ENCODE measurements around the gene FRMD8.

Gene FRMD8

DNA sequence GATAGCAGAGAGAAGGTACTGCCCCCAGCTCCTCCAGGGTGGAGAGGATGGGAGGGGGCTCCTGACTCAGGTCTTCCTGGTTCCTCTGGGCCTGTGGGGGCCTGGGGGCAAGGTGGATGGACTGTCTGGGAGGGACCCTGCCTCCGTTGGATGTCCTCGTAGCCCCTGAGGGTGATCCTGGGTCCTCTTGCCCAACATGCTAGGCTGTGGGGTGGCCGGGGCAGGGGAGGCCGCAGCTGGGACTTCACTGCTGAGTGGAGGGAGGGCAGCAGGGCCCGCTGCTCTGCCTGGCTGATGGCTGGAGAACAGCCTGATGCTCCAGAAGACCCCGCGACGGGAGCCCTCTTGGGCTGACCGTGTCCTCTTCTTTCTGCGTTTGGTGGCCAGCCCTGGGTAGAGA lies 13.4 kb downstream of the FRMD8 start:
- TF ChIP-seq, protein P1, sequence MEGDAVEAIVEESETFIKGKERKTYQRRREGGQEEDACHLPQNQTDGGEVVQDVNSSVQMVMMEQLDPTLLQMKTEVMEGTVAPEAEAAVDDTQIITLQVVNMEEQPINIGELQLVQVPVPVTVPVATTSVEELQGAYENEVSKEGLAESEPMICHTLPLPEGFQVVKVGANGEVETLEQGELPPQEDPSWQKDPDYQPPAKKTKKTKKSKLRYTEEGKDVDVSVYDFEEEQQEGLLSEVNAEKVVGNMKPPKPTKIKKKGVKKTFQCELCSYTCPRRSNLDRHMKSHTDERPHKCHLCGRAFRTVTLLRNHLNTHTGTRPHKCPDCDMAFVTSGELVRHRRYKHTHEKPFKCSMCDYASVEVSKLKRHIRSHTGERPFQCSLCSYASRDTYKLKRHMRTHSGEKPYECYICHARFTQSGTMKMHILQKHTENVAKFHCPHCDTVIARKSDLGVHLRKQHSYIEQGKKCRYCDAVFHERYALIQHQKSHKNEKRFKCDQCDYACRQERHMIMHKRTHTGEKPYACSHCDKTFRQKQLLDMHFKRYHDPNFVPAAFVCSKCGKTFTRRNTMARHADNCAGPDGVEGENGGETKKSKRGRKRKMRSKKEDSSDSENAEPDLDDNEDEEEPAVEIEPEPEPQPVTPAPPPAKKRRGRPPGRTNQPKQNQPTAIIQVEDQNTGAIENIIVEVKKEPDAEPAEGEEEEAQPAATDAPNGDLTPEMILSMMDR (IDR thresholded peaks at IDR 0.05; ENCODE audit: low read depth, low read length), result no peak
- no peak overlapping the region for H3K4me3 ChIP-seq (ENCODE audit: low read depth, low read length)

DNA sequence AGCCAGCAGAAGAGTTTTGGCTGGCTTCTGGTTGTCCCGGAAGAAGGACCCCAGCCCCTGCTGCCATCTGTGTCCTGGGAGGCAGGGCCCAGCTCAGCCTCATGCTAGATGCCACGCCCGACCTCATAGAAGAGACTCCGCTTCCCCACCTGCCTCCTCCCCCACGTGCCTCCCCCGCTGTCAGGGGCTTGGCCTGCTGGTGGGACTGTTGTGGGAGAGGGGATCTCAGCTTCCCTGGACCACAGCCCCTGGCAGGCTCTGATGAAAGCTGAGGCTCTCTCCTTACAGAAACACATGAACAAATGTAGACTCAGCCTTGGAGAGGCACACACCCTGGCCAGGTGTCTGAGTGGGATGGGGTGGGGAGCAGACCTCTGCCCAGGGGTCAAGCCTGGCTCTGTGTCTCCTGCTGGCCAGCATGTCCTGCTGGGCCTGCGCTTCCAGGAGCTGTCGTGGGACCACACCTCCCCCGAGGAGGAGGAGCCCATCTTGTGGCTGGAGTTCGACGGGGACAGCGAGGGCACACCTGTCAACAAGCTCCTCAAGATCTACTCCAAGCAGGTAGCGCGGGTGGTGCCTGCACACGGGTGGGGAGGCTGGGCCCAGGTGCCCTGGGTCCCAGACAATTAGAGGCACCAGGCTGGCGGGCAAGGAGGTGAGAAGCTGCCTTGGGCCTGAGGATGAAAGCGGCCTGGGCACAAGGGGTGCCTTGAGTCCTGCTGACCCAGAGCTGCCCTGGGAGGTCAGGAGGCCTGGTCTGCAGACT lies 14.1 kb downstream of the FRMD8 start:
- H3K4me3 ChIP-seq (ENCODE audit: low read depth, low read length), result no peak overlapping the region

DNA sequence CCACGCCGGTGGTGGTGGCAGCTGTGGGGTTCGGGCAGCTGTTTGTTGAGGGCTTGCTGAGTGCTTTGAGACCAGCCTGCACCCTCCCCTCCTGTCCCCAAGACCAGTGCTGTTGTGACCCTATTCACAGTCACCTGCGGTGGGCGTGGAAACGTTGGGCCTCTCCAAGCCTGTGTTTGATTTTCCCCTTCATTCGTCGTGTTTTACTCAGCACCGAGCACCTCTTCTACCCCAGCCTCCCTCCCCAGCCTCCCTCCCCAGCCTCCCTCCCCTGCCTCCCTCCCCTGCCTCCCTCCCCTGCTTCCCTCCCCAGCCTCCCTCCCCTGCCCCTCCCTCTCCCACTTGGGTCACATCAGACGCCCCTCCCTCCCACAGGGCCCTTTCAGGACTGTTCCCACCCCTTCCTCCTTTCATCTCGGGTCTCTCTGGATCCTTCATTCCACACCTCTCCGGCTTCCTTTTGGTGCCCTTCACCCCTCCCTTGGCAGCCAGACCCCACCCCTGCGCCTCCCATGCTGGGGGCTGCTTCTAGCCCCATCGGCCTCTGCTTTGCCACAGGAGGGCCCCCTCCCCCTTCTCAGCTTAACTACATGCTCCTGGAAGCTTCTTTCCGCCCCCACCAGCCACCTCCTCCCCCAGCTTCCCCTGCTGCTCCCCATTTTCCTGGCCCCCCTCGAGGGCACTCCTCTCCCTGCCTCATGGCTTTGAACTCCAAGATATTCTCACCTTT lies 14.8 kb downstream of the FRMD8 start:
- TF ChIP-seq, protein P1 (IDR thresholded peaks at IDR 0.05; ENCODE audit: low read depth, low read length), result no peak

More for the DNA sequence above, 14.1 kb downstream of the FRMD8 start:
- TF ChIP-seq, protein P1 (IDR thresholded peaks at IDR 0.05; ENCODE audit: low read depth, low read length), result no peak

DNA sequence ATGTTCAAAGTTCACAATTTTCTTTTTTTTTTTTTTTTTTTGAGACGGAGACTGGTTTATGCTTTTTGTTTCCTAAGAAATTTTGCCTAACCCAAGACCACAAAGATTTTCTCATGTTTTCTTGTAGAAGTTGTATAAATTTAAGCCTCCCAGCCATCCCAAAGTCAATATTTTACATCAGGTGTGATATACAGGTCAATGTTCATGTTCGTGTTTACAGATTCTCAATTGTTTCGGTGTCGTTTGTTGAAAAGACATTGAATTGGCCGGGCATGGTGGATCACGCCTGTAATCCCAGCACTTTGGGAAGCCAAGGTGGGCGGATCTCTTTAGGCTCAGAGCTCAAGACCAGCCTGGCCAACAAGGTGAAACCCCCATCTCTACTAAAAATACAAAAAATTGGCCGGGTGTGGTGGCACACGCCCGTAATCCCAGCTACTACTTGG lies 15.4 kb downstream of the FRMD8 start:
- H3K4me3 ChIP-seq (ENCODE audit: low read depth, low read length), result no peak overlapping the region
- TF ChIP-seq, protein P1 (IDR thresholded peaks at IDR 0.05; ENCODE audit: low read depth, low read length), result no peak

More for the DNA sequence above, 14.8 kb downstream of the FRMD8 start:
- no peak overlapping the region for H3K4me3 ChIP-seq (ENCODE audit: low read depth, low read length)

DNA sequence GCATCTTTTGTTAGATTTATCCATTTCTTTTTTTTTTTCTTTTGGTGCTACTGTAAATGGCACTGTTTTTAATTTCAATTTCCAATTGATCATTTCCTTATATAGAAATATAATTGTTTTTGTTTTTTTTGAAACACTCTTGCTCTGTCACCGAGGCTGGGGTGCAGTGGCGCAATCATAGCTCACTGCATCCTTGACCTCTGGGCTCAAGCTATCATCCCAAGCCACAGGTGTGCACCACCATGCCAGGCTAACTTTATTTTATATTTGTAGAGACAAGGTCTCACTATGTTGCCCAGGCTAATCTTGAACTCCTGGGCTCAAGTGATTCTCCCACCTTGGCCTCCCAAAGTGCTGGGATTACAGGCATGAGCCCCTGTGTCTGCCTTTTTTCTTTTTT lies 16.4 kb downstream of the FRMD8 start:
- no peak overlapping the region for H3K4me3 ChIP-seq (ENCODE audit: low read depth, low read length)
- TF ChIP-seq, protein P1 (IDR thresholded peaks at IDR 0.05; ENCODE audit: low read depth, low read length), result no peak

DNA sequence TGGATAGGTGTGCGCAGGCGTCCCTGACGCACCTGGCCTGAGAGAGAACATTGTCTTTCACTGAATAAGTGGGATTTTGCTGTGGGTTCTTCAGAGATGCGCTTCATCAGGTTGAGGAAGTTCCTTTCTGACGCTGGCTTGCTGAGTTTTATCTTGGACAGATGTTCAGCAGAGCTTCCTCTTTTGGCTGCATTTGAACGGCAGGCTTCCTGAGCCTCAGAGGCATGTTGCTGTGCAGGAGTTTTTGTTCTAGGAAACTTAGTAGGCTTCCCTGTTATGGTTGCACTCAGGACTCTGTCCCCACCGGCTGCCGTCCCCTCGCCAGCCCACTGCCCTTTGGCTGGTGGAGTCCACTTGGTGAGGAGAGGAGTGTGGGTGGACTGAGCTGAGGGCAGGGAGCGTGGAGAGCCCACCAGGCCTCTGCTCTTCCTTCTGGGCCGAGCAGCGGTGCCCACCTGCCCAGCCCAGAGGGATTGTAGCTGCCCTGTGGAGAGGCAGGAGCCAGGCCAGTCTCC lies 17.2 kb downstream of the FRMD8 start:
- no peak overlapping the region for H3K4me3 ChIP-seq (ENCODE audit: low read depth, low read length)
- TF ChIP-seq, protein P1 (IDR thresholded peaks at IDR 0.05; ENCODE audit: low read depth, low read length), result no peak

DNA sequence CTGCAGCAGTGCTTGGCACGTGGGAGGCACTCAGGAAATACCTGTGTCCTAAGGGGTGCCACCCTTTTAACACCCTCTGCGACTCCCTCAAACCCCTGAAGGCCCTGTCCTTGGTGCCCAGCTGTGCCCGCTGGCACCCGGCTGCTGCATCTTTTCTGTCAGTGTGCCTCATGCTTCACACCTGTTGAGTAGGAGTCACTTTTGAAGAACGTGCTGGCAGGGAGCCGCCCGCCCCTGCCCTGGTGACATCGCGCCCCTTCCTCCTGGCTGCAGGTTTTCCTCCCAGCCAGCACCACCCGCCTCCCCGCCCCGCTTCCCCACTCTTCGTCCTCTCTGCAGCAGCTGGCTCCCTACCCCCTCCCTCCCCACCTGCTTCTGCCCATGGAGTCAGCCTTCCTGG lies 17.8 kb downstream of the FRMD8 start:
- TF ChIP-seq, protein P1 (IDR thresholded peaks at IDR 0.05; ENCODE audit: low read depth, low read length), result no peak

More for the DNA sequence above, 17.8 kb downstream of the FRMD8 start:
- no peak overlapping the region for H3K4me3 ChIP-seq (ENCODE audit: low read depth, low read length)
